OCI-LY3 (cell line): ENCODE measurements around the gene MOB3C.

ENCODE experiments used
- CTCF ChIP-seq: fragments of 200-600, 300-600 bp; sonication (generic); IDR thresholded peaks from 2 replicates; pipeline ENCODE4 v1.5.1; 2014; ENCODE audit warnings: antibody characterized with exemption, low read length, low read depth
- EZH2phosphoT487 ChIP-seq: fragments of 200-600 bp; shearing (Covaris generic); IDR thresholded peaks from 2 replicates; pipeline ENCODE4 v1.6.1; 2018; ENCODE audit warnings: antibody characterized with exemption, mixed run types, low read depth

- TF ChIP-seq CTCF (no peak), EZH2phosphoT487 (no peak)
Observed at GRCh38 chr1:46599059-46599970, 17.3 kb downstream of the MOB3C start.
